NCI-H446 treated with DMSO at 0.1 percent for 48 hours (cell line): ENCODE results near the gene NAT10.
A peak's percentile ranks its signal among the peaks of the same experiment; 100 is the strongest.

ENCODE experiments used
- DNase-seq: peaks from one replicate; lab custom pipeline; 2025; lab: John Stamatoyannopoulos, UW

The NAT10 gene

GRCh38 chr11:34149274-34149673 lies 43.8 kb downstream of the NAT10 start:
- DNase-seq, result no peak

GRCh38 chr11:34149786-34150185 lies 44.4 kb downstream of the NAT10 start:
- no peak for DNase-seq

GRCh38 chr11:34150494-34151151 lies 45.2 kb downstream of the NAT10 start:
- no peak for DNase-seq

- no peak for DNase-seq
Measured at GRCh38 chr11:34151166-34151565, 45.7 kb downstream of the NAT10 start.

- no peak for DNase-seq
Measured at GRCh38 chr11:34151916-34152845, 46.8 kb downstream of the NAT10 start.

GRCh38 chr11:34154059-34154875 lies 48.8 kb downstream of the NAT10 start:
- no peak for DNase-seq

- DNase-seq, result peak; percentile 78
Measured at GRCh38 chr11:34155057-34155756, 49.8 kb downstream of the NAT10 start.

- no peak for DNase-seq
Measured at GRCh38 chr11:34155757-34156062, 50.3 kb downstream of the NAT10 start.

- DNase-seq, result no peak
Measured at GRCh38 chr11:34157163-34157562, 51.7 kb downstream of the NAT10 start.

GRCh38 chr11:34158661-34159060 lies 53.2 kb downstream of the NAT10 start:
- DNase-seq, result no peak

- no peak for DNase-seq
Measured at GRCh38 chr11:34160049-34160721, 54.8 kb downstream of the NAT10 start.

GRCh38 chr11:34160791-34161190 lies 55.4 kb downstream of the NAT10 start:
- no peak for DNase-seq

GRCh38 chr11:34161361-34161760 lies 55.9 kb downstream of the NAT10 start:
- DNase-seq, result no peak

- no peak for DNase-seq
Measured at GRCh38 chr11:34161812-34162492, 56.5 kb downstream of the NAT10 start.

GRCh38 chr11:34162493-34162820 lies 57.0 kb downstream of the NAT10 start:
- no peak for DNase-seq

- DNase-seq, result no peak
Measured at GRCh38 chr11:34162856-34163255, 57.4 kb downstream of the NAT10 start.

- no peak for DNase-seq
Measured at GRCh38 chr11:34165121-34165520, 59.7 kb downstream of the NAT10 start.

- peak; percentile 10 for DNase-seq
Measured at GRCh38 chr11:34165786-34166555, 60.5 kb downstream of the NAT10 start.

GRCh38 chr11:34166806-34167740 lies 61.6 kb downstream of the NAT10 start:
- no peak for DNase-seq
